HG02840 (cell line): ENCODE data around the gene OLFM2.

Experiments used
- ATAC-seq: cut with Tn5 transposase; IDR thresholded peaks from one replicate; pipeline ENCODE4 v1.9.1; 2021; ENCODE audit warnings: mild to moderate bottlenecking, moderate library complexity, moderate number of reproducible peaks; ENCODE audit not compliant: unreplicated experiment, low FRiP score

The OLFM2 gene

GRCh38 chr19:9912551-9913236 is 23.6 kb downstream of the OLFM2 start:
- ATAC-seq = no peak

- ATAC-seq = no peak
Measured at GRCh38 chr19:9911524-9912185, 24.7 kb downstream of the OLFM2 start.

GRCh38 chr19:9910625-9911024 is 25.7 kb downstream of the OLFM2 start:
- ATAC-seq = no peak

- ATAC-seq = no peak
Measured at GRCh38 chr19:9909251-9909650, 27.1 kb downstream of the OLFM2 start.

- ATAC-seq = no peak
Measured at GRCh38 chr19:9906475-9907087, 29.7 kb downstream of the OLFM2 start.

- ATAC-seq = no peak
Measured at GRCh38 chr19:9903336-9903735, 33.0 kb downstream of the OLFM2 start.

GRCh38 chr19:9901642-9902041 is 34.7 kb downstream of the OLFM2 start:
- ATAC-seq = no peak

GRCh38 chr19:9901020-9901419 is 35.3 kb downstream of the OLFM2 start:
- no peak for ATAC-seq

- no peak for ATAC-seq
Measured at GRCh38 chr19:9891609-9892373, 44.5 kb downstream of the OLFM2 start.

- ATAC-seq = no peak
Measured at GRCh38 chr19:9885077-9885552, 51.2 kb downstream of the OLFM2 start.

GRCh38 chr19:9883764-9884163 is 52.6 kb downstream of the OLFM2 start:
- no peak for ATAC-seq

- ATAC-seq = no peak
Measured at GRCh38 chr19:9883231-9883758, 53.0 kb downstream of the OLFM2 start.

GRCh38 chr19:9881720-9882119 is 54.6 kb downstream of the OLFM2 start:
- ATAC-seq = no peak

GRCh38 chr19:9878511-9879196 is 57.7 kb downstream of the OLFM2 start:
- no peak for ATAC-seq

- ATAC-seq = no peak
Measured at GRCh38 chr19:9877780-9878510, 58.4 kb downstream of the OLFM2 start.

GRCh38 chr19:9875796-9876195 is 60.5 kb downstream of the OLFM2 start:
- ATAC-seq = no peak

GRCh38 chr19:9875031-9875627 is 61.2 kb downstream of the OLFM2 start:
- no peak for ATAC-seq

GRCh38 chr19:9872618-9873242 is 63.6 kb downstream of the OLFM2 start:
- no peak for ATAC-seq
